B cell (primary cell): ENCODE measurements around the gene MYL7.

Source experiments
- CTCF ChIP-seq: fragments of 200-600 bp; IDR thresholded peaks from one replicate; pipeline ENCODE4 v1.8.0; 2022; ENCODE audit warnings: antibody characterized with exemption, mild to moderate bottlenecking
- EZH2 ChIP-seq: IDR thresholded peaks from 2 replicates; pipeline ENCODE4 v1.6.1; 2012; ENCODE audit warnings: borderline replicate concordance, low read depth, mild to moderate bottlenecking, moderate library complexity, low read length; ENCODE audit not compliant: insufficient read depth, poor library complexity, severe bottlenecking

- TF ChIP-seq CTCF (no peak), EZH2 (no peak)
Observed at GRCh38 chr7:44154703-44155102, 13.6 kb upstream of the MYL7 start.
